A549 (cell line): ENCODE results near the gene SLC38A6. TPM values are rescaled to one million over a fixed set of nuclear protein-coding genes. Genes with fewer than 3 reads are reported as not detected.

Experiments used
- ATAC-seq, 2 experiments: fragments of 200-7000 bp in 1 of 2; fragments of >200 bp in 1 of 2; cut with Nextera tagmentation in 1 of 2; cut with Tn5 transposase in 1 of 2; 3 replicates each; pipeline versions ENCODE4 v1.8.0 to v1.9.1; 2018 to 2020; ENCODE audit warnings: mild to moderate bottlenecking in 1 of 2, moderate library complexity in 1 of 2
- CTCF ChIA-PET: fragments of 300-600 bp; sonication (Branson Sonifier 250); formaldehyde crosslinking; extraction: SDS; loops from one replicate; lab custom pipeline; 2021; ENCODE audit warnings: antibody characterized with exemption, inconsistent platforms; lab: Yijun Ruan, JAX
- POLR2A ChIA-PET: fragments of 350-600 bp; formaldehyde crosslinking; extraction: SDS; loops from one replicate; lab custom pipeline; 2021; ENCODE audit warnings: antibody characterized with exemption, inconsistent platforms; lab: Yijun Ruan, JAX
- DNase-seq, 2 experiments: peaks; one replicate each; pipeline versions ENCODE4 v3.0.0 to v3.0.0-alpha.2; 2011 to 2016; ENCODE audit warnings: low read depth in 1 of 2, low spot score in 1 of 2
- FAIRE-seq: peaks from 2 replicates; lab custom pipeline; 2011; peaks lifted over from hg19 to GRCh38; lab: Jason Lieb, UNC
- H3K27ac ChIP-seq, 2 experiments: fragments of >200 bp; sonication (Bioruptor Twin); formaldehyde crosslinking; 3 replicates each; pipeline ENCODE4 v1.5.1; 2016 to 2017
- H3K4me1 ChIP-seq: fragments of >200 bp; sonication (Bioruptor Twin); formaldehyde crosslinking; 3 replicates; pipeline ENCODE4 v1.6.1; 2016
- H3K4me2 ChIP-seq: fragments of >200 bp; sonication (Bioruptor Twin); formaldehyde crosslinking; 3 replicates; pipeline ENCODE4 v1.6.1; 2016
- H3K4me3 ChIP-seq: fragments of >200 bp; sonication (Bioruptor Twin); formaldehyde crosslinking; 3 replicates; pipeline ENCODE4 v1.5.1; 2016
- H3K9me3 ChIP-seq: fragments of >200 bp; sonication (Bioruptor Twin); formaldehyde crosslinking; 3 replicates; pipeline ENCODE4 v1.6.1; 2016
- ATOH8 ChIP-seq: fragments of 250-450 bp; sonication (Bioruptor Pico); IDR thresholded peaks from 2 replicates; pipeline ENCODE4 v1.5.0; 2020; ENCODE audit warnings: low read depth, mild to moderate bottlenecking, moderate library complexity
- BCL3 ChIP-seq: fragments of >200 bp; sonication (Bioruptor Twin); formaldehyde crosslinking; IDR thresholded peaks from 3 replicates; pipeline ENCODE4 v1.6.1; 2016
- CBX2 ChIP-seq: fragments of 200-600 bp; sonication (generic); IDR thresholded peaks from 2 replicates; pipeline ENCODE4 v1.6.1; 2016; ENCODE audit warnings: low read depth, mild to moderate bottlenecking, borderline replicate concordance
- ELK1 ChIP-seq: fragments of 150-350 bp; IDR thresholded peaks from 2 replicates; pipeline ENCODE4 v1.6.1; 2014; ENCODE audit warnings: low read depth, mild to moderate bottlenecking, low read length
- FOSB ChIP-seq: fragments of 250-450 bp; sonication (Bioruptor Pico); IDR thresholded peaks from 2 replicates; pipeline ENCODE4 v1.5.0; 2020; ENCODE audit warnings: mild to moderate bottlenecking, moderate library complexity
- FOXS1 ChIP-seq: fragments of 250-450 bp; sonication (Bioruptor Pico); IDR thresholded peaks from 2 replicates; pipeline ENCODE4 v1.5.0; 2020; ENCODE audit warnings: mild to moderate bottlenecking, moderate library complexity
- HOXA7 ChIP-seq: fragments of 250-450 bp; sonication (Bioruptor Pico); IDR thresholded peaks from 2 replicates; pipeline ENCODE4 v1.5.0; 2020; ENCODE audit warnings: mild to moderate bottlenecking, moderate library complexity
- HOXB13 ChIP-seq: fragments of 250-450 bp; sonication (Bioruptor Pico); IDR thresholded peaks from 2 replicates; pipeline ENCODE4 v1.5.0; 2020; ENCODE audit warnings: low read depth, mild to moderate bottlenecking, moderate library complexity
- HOXB5 ChIP-seq: fragments of 250-450 bp; sonication (Bioruptor Pico); IDR thresholded peaks from 2 replicates; pipeline ENCODE4 v1.5.0; 2020; ENCODE audit warnings: mild to moderate bottlenecking, moderate library complexity
- JUN ChIP-seq, 2 experiments: fragments of >200 bp; sonication (Bioruptor Twin); formaldehyde crosslinking; IDR thresholded peaks; 2 replicates in 1 of 2; 3 replicates in 1 of 2; pipeline ENCODE4 v1.6.1; 2016 to 2017
- JUNB ChIP-seq: fragments of >200 bp; sonication (Bioruptor Twin); formaldehyde crosslinking; IDR thresholded peaks from 2 replicates; pipeline ENCODE4 v1.6.1; 2016
- MAFK ChIP-seq: fragments of 450-650 bp; IDR thresholded peaks from 2 replicates; pipeline ENCODE4 v1.6.1; 2014; ENCODE audit not compliant: partially characterized antibody
- MAZ ChIP-seq: fragments of 150-350 bp; IDR thresholded peaks from 2 replicates; pipeline ENCODE4 v1.6.1; 2014; ENCODE audit warnings: antibody characterized with exemption, low read depth, low read length, borderline replicate concordance
- MYC ChIP-seq: IDR thresholded peaks from 2 replicates; pipeline ENCODE4 v1.6.1; 2012; ENCODE audit warnings: mild to moderate bottlenecking, inconsistent platforms, low read length, improper control_type of control experiment, borderline replicate concordance
- NR3C1 ChIP-seq: fragments of >200 bp; sonication (Bioruptor Twin); formaldehyde crosslinking; IDR thresholded peaks from 3 replicates; pipeline ENCODE4 v1.6.1; 2017
- POLR2AphosphoS2 ChIP-seq: conservative IDR thresholded peaks from 2 replicates; pipeline ENCODE4 v1.6.1; 2012; ENCODE audit warnings: low read length, improper control_type of control experiment, inconsistent platforms
- RARB ChIP-seq: fragments of 250-450 bp; sonication (Bioruptor Pico); IDR thresholded peaks from 2 replicates; pipeline ENCODE4 v1.8.0; 2021; ENCODE audit warnings: mild to moderate bottlenecking, moderate library complexity
- RCOR1 ChIP-seq: fragments of 150-350 bp; IDR thresholded peaks from 2 replicates; pipeline ENCODE4 v1.6.1; 2014; ENCODE audit warnings: antibody characterized with exemption, low read length, low read depth
- SREBF2 ChIP-seq: fragments of 450-650 bp; IDR thresholded peaks from 2 replicates; pipeline ENCODE4 v1.6.1; 2014; ENCODE audit warnings: mild to moderate bottlenecking, moderate library complexity
- USF2 ChIP-seq: fragments of 450-650 bp; IDR thresholded peaks from 2 replicates; pipeline ENCODE4 v1.6.1; 2014; ENCODE audit warnings: antibody characterized with exemption
- ZC3H11A ChIP-seq: fragments of 450-650 bp; IDR thresholded peaks from 2 replicates; pipeline ENCODE4 v1.6.1; 2014; ENCODE audit warnings: antibody characterized with exemption, mild to moderate bottlenecking
- ZNF302 ChIP-seq: fragments of 250-450 bp; sonication (Bioruptor Pico); IDR thresholded peaks from 2 replicates; pipeline ENCODE4 v1.9.0; 2021; ENCODE audit warnings: inconsistent platforms, mild to moderate bottlenecking, moderate library complexity
- ZSCAN20 ChIP-seq: fragments of 250-450 bp; sonication (Bioruptor Pico); IDR thresholded peaks from 2 replicates; pipeline ENCODE4 v1.8.0; 2022; ENCODE audit warnings: mild to moderate bottlenecking, moderate library complexity
- WGBS: methylation state at CpG from one replicate; pipeline ENCODE4 v1.1.6; 2017; ENCODE audit errors: missing lambda C conversion rate; 5-methylcytosine and 5-hydroxymethylcytosine counted together
- polyA plus RNA-seq, 4 experiments: library from polyadenylated mRNA; depleted of rRNA in 3 of 4; stranded (reverse); fragments of >200 nt; fragmentation: RNase III in 1 of 4; extraction: RNeasy Plus Mini Kit Qiagen cat#74134 plus additional on column Dnase treatment in 1 of 4; gene quantifications; 2 replicates in 3 of 4; 3 replicates in 1 of 4; pipeline ENCODE4 v1.2.3, GENCODE V29; 2011 to 2017
- TF ChIP-seq, protein P1 (sequence below): IDR thresholded peaks from 2 replicates; pipeline ENCODE4 v1.6.1; 2012
- TF ChIP-seq, protein P2 (sequence below): fragments of 250-450 bp; sonication (Bioruptor Pico); IDR thresholded peaks from 2 replicates; pipeline ENCODE4 v1.5.0; 2021; ENCODE audit warnings: mild to moderate bottlenecking, moderate library complexity, borderline replicate concordance

The SLC38A6 gene
- polyA plus RNA-seq, 2 of the 4 experiments (the other 2 are of a cell fraction): 33.3 to 37.8 TPM

- POLR2A ChIA-PET: no interaction called here
- Histone ChIP-seq H3K27ac (no peak overlapping the region), H3K4me1 (no peaks in the 10 kb centered on the region), H3K4me2 (no peak overlapping the region), H3K4me3 (no peak overlapping the region), H3K9me3 (peaks cover 14% of the 10 kb centered on the region)
- ATAC-seq (no peak), DNase-seq (no peak), FAIRE-seq (no peak)
- 77% methylated on average over 4 of the region's 4 CpGs for WGBS
- TF ChIP-seq ELK1 (no peak), MYC (no peak), HOXB13 (CRISPR knock-in tag) (no peak), ZNF302 (CRISPR knock-in tag) (no peak), RARB (CRISPR knock-in tag) (no peak), JUNB (no peak), ZSCAN20 (CRISPR knock-in tag) (no peak), CBX2 (no peak), FOSB (CRISPR knock-in tag) (no peak), HOXB5 (no peak), JUN (IDR thresholded peaks at IDR 0.05) (no peak), ATOH8 (CRISPR knock-in tag) (no peak), SREBF2 (no peak), FOXS1 (no peak), HOXA7 (CRISPR knock-in tag) (no peak), MAZ (no peak), RCOR1 (no peak), USF2 (no peak)
- TF ChIP-seq, protein P1, sequence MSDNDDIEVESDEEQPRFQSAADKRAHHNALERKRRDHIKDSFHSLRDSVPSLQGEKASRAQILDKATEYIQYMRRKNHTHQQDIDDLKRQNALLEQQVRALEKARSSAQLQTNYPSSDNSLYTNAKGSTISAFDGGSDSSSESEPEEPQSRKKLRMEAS: no peak
- TF ChIP-seq, protein P2, sequence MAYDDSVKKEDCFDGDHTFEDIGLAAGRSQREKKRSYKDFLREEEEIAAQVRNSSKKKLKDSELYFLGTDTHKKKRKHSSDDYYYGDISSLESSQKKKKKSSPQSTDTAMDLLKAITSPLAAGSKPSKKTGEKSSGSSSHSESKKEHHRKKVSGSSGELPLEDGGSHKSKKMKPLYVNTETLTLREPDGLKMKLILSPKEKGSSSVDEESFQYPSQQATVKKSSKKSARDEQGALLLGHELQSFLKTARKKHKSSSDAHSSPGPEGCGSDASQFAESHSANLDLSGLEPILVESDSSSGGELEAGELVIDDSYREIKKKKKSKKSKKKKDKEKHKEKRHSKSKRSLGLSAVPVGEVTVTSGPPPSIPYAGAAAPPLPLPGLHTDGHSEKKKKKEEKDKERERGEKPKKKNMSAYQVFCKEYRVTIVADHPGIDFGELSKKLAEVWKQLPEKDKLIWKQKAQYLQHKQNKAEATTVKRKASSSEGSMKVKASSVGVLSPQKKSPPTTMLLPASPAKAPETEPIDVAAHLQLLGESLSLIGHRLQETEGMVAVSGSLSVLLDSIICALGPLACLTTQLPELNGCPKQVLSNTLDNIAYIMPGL (CRISPR knock-in tag): no peak
- TF ChIP-seq, all 56 proteins: peak for 0
- CTCF ChIA-PET: no interaction called here
Measured at GRCh38 chr14:60956202-60956601, 24.8 kb upstream of the SLC38A6 start.

- WGBS: 89% methylated on average over 1 of the region's 1 CpG
- Histone ChIP-seq H3K4me2 (no peak overlapping the region), H3K4me3 (no peak overlapping the region), H3K4me1 (no peaks in the 10 kb centered on the region), H3K9me3 (peaks cover 14% of the 10 kb centered on the region), H3K27ac (no peak overlapping the region)
- CTCF ChIA-PET: no interaction called here
- ATAC-seq: no peak
- DNase-seq: no peak
- POLR2A ChIA-PET: no interaction called here
- TF ChIP-seq MAFK: no peak
- TF ChIP-seq ZC3H11A: no peak
- TF ChIP-seq HOXB5: no peak
- TF ChIP-seq USF2: no peak
- TF ChIP-seq NR3C1: no peak
- TF ChIP-seq HOXB13 (CRISPR knock-in tag): no peak
- no peak for TF ChIP-seq BCL3
- no peak for TF ChIP-seq POLR2AphosphoS2
- FAIRE-seq: peak; percentile 80
Measured at GRCh38 chr14:60956632-60957031, 24.4 kb upstream of the SLC38A6 start.
